GM15510 (cell line): ENCODE data around the gene PLEKHH1.

ENCODE experiments used
- POLR2A ChIP-seq: IDR thresholded peaks from 3 replicates; pipeline ENCODE4 v1.6.1; 2011; ENCODE audit warnings: borderline replicate concordance; ENCODE audit not compliant: insufficient read length; ENCODE audit errors: extremely low read depth

The PLEKHH1 gene

GRCh38 chr14:67636361-67636919 lies 103.3 kb downstream of the PLEKHH1 start:
- no peak for TF ChIP-seq POLR2A

- no peak for TF ChIP-seq POLR2A
These were observed 105.6 kb downstream of the PLEKHH1 start for GRCh38 chr14:67638642-67639041.
